Keratinocyte (primary cell): ENCODE measurements around the gene CLDND2.

Experiments
- EZH2 ChIP-seq: IDR thresholded peaks from one replicate; pipeline ENCODE4 v1.6.1; 2012; ENCODE audit warnings: inconsistent platforms, mild to moderate bottlenecking, low read length, moderate library complexity
- TF ChIP-seq, protein P1 (sequence below), 3 experiments: IDR thresholded peaks in 1 of 3; conservative IDR thresholded peaks in 1 of 3; optimal IDR thresholded peaks in 1 of 3; 2 replicates in 2 of 3; 3 replicates in 1 of 3; pipeline versions ENCODE3 to v1.5.1; 2011; ENCODE audit warnings: low read length in 3 of 3, mild to moderate bottlenecking in 3 of 3, moderate library complexity in 2 of 3, control low read depth in 1 of 3, inconsistent platforms in 1 of 3; ENCODE audit not compliant: insufficient read depth in 2 of 3; ENCODE audit errors: extremely low read depth in 1 of 3

DNA sequence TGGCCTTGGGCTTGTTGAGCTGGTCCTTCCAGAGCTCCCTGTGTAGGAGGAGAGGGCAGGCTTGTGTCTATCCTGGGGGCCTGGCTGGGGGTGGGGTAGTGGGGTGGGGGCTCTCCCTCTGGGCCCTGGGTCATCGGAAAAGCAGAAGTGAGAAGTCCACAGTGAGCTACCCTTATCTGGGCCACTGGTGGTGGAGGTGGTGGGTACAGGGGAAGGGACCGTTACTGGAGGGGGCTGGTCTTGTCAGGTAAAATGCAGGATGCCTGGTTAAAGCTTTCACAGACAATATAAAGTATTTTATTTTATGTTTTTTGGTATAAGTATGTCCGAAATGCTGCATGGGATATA, 49.0 kb upstream of the CLDND2 start:
- TF ChIP-seq, protein P1, sequence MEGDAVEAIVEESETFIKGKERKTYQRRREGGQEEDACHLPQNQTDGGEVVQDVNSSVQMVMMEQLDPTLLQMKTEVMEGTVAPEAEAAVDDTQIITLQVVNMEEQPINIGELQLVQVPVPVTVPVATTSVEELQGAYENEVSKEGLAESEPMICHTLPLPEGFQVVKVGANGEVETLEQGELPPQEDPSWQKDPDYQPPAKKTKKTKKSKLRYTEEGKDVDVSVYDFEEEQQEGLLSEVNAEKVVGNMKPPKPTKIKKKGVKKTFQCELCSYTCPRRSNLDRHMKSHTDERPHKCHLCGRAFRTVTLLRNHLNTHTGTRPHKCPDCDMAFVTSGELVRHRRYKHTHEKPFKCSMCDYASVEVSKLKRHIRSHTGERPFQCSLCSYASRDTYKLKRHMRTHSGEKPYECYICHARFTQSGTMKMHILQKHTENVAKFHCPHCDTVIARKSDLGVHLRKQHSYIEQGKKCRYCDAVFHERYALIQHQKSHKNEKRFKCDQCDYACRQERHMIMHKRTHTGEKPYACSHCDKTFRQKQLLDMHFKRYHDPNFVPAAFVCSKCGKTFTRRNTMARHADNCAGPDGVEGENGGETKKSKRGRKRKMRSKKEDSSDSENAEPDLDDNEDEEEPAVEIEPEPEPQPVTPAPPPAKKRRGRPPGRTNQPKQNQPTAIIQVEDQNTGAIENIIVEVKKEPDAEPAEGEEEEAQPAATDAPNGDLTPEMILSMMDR (optimal IDR thresholded peaks at IDR 0.05 in 1 of 3, IDR thresholded peaks at IDR 0.05 in 1 of 3, conservative IDR thresholded peaks at IDR 0.05 in 1 of 3; ENCODE audit: extremely low read depth in 1 of 3, insufficient read depth in 2 of 3, low read length in 3 of 3) = no peak
- no peak for TF ChIP-seq EZH2
